Renal cortical epithelial cell (primary cell): Measurements from ENCODE around the gene CFAP210. TPM values are rescaled to one million over a fixed set of nuclear protein-coding genes. Genes with fewer than 3 reads are reported as not detected.

ENCODE experiments used
- DNase-seq: peaks from one replicate; pipeline ENCODE4 v3.0.0-alpha.2; 2011; ENCODE audit warnings: low read depth
- total RNA-seq: library from RNA; depleted of rRNA; stranded (reverse); fragments of >200 nt; gene quantifications from 2 replicates; pipeline ENCODE4 v1.2.3, GENCODE V29; 2014

The CFAP210 gene
- total RNA-seq, 1 donor from 2014 or later: 0.25 TPM

DNA sequence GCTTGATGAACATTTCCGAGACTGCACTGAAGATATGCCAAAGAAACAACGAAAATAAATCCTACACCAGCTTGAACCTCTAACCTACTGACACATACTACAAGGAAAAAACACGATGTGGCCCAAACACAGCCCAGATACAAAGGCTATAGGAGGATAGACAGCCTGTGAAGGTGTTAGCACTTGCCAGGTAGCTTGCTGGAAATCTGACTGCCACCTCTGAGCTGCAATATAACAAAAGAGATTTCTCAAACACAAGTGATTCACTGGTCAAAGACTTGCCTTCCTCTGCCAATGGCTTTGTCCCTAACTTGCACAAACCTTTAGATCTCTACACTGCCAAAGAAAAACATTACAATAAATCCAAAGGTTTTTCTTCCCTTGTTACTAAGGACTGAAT, 21.1 kb downstream of the CFAP210 start:
- no peak for DNase-seq

DNA sequence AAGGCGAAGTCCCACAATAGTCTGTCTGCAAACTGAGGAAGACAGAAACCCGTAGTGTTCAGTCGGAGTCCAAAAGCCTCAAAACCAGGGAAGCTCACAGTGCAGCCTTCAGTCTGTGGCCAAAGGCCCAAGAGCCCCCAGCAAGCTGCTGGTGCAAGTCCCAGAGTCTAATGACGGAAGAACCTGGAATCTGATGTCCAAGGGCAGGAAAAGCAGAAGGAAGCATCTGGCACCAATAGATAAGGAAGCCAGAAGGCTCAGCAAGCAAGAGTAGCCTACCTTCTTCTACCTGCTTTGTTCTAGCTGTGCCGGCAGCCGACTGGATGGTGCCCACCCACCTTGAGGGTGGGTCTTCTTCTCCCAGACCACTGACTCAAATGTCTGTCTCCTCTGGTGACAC, 21.8 kb downstream of the CFAP210 start:
- DNase-seq: no peak

DNA sequence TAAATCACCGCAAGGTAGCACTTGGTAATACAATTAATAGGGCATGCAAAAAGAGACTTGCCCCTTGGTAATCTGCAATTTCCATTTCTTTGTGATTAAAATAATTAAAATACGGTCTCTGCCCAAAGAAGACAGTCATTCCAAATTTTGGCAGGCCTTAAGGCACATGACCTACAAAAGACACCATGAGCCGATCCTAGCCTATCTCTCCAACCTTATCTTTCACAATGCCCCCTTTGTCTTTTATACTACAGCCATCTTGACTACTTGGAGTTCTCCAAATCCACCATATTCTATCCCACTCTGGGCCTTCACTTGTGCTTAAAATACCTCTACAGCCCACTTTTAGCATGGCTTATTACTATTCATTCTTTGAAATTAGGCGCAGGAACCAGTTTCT, 23.3 kb downstream of the CFAP210 start:
- no peak for DNase-seq

DNA sequence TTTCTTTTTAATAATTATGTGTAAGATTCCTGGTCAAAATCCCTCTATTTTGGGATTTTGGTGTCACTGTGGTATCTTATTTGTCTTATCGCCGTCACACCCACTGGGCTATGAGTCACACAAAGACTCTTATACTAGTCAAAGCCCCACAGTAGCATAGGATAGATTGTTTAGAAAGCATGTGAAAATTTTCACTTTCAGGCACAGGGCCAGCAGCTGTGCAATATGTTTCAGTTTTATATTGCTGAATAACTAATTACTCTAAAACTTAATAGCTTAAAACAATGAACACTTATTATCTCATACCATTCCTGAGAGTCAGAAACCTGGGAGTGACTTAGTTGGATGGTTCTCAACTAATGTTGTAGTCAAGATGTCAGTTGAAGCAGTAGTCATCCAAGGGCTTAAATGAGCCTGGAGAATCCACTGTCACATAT, 24.0 kb downstream of the CFAP210 start:
- DNase-seq: no peak

DNA sequence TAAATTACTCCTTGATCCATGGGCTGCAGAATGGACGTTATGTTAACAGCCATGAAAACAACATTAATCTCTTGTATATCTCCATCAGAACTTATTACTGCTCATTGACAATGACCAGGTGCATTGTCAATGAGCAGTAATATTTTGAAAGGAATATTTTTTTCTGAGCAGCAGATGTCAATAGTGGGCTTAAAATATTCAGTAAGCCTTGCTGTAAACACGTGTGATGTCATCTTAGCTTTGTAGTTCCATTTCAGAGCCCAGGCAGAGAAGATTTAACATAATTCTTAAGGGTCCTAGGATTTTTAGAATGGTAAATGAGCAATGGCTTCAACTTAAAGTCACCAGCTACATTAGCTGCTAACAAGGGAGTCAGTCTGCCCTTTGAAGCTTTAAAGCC, 26.6 kb downstream of the CFAP210 start:
- DNase-seq: no peak

DNA sequence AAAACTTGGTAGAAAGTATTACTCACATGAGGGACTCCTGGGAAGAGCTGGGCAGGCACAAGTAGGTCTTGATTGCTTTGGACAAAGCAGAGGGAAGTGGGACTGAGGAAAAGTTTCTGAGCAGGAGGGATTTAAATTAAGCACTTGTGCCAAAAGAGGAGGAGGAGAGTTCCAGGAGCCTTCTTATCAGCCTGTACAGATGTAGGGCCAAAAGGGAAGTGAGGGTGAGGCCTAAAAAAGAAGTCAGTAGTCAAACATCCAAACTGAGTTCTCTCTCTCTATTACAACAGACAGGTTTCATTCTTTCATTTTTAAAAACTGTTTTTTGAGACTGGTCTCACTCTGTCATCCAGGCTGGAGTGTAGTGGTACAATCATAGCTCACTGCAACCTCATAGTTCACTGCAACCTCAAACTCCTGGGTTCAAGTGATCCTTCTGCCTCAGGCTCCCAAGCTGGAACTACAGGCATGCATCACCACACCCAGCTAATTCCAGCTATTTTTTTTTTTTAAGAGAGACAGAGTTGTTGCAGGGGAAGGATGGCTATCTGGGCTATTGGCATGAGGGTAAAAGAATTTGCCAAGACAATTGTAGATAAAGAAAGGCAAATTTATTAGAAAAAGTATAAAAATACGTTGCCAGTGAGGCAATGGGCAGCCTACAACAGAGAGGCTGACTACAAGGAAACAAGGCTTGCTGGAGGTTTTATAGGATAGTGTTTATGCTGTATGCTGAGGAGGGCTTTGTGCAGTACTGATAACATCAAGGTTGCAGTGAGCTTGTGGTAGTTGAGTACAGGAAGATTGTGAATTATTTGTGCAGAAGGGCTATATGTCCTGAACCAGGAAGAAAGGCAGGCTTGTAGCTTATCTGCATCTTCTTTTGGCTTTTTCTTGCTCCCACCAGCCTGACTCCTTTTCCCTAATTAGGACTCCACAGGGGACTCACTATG, 29.0 kb downstream of the CFAP210 start:
- no peak for DNase-seq

DNA sequence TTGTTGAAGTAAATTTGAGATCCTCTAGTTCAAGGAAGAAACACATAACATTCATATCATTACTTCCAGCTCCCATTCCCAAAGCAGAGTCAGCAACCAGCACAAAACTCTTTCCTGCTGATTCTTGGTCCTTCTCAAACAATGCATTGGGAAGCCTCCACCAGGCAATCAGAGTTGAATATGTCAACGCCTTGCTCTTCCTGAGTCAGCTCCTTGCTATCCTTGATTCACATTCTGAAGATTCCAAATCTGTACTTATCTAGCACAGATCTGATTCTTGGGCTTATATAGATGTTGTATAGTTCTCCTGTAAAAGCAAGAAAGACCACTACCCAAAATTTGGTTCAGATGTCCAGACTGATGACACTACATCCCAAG, 29.6 kb downstream of the CFAP210 start:
- DNase-seq: no peak

- DNase-seq: no peak
Observed at GRCh38 chr2:169663247-169663646, 31.0 kb downstream of the CFAP210 start.

- no peak for DNase-seq
Observed at GRCh38 chr2:169662744-169663143, 31.5 kb downstream of the CFAP210 start.

DNA sequence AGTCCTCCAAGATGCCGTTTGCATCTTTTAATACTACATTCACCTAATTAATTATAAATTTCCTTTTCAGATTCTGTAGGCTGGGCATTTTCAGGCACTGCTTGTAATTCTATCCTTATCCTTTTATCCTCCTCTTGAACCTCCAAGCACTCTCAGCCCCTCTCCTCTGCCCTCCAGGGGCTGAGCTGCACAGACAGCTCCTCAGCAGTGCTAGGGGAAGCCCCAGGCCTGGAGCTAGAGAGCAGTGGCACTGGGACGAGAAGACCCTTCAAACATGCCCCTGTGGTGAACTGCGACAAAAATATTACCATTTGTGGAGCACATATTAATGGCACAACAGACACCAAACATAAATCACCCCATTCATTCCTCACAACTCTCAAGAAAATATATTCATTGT, 32.9 kb downstream of the CFAP210 start:
- no peak for DNase-seq

DNA sequence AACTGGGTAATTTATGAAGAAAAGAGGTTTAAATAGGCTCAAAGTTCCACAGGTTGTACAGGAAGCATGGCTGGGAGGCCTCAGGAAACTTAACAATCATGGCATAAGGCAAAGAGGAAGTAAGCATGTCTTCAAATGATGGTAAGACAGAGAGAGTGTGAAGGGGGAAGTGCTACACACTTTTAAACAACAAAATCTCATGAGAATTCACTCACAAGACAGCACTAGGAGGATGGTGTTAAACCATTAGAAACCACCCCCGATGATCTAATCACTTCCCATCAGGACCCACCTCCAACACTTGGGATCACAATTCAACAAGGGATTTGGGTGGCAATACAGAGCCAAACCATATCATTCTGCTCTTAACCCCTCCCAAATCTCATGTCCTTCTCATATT, 34.9 kb downstream of the CFAP210 start:
- no peak for DNase-seq

- no peak for DNase-seq
Observed at GRCh38 chr2:169658877-169659276, 35.3 kb downstream of the CFAP210 start.

- DNase-seq: no peak
Observed at GRCh38 chr2:169656164-169656563, 38.0 kb downstream of the CFAP210 start.

DNA sequence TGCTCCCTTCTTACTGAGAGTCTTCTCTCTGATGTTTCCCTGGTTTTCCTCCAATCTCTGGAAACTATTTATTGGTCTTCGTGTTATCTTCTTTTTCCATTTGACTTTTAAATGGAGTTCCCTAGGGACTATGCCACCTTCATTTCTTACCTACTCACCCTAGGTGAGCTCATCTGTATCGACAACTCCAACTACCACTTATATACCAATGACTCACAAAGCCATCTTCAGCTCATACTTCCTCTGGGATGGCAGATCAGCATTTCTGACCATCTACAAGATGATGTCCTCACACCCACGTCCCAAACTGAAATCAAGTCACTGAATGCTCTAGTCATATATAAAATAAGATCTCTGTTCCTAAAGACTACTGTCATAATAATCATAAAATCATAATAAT, 40.6 kb downstream of the CFAP210 start:
- DNase-seq: no peak

DNA sequence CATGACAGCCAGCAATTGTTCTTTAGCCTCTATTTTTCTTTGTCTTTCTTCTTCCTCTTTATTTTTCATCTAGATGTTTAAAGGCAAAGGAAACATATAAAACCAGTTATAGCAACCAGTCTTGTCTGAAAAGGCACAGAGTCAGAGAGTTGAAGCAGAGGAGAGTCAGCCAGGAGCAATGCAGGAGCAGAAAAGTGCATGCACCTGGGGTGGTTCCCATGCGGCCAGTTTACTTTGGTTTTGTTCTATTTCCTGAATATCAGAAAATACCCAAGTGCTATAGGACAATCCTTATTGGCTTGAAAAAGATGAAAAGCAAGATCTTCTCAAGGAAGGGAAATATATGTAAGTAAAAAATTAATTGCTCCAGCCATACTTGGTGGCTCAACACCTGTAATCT, 44.9 kb downstream of the CFAP210 start:
- no peak for DNase-seq

DNA sequence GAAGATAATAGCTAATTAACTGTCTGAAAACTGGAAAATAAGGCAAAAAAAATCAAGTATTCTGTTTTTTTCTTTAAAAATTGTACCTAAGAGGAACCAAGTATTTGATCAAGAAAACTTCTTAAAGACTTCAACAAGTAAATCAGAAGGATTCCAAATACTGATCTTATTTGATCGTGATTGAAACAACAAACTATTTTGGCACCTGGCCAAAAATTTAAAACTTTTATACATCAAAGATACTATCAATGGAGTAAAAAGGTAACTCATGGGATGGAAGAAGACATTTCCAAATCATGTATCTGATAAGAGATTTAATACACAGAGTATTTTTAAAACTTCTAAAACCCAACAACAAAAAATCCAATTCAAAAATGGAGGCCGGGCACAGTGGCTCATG, 46.7 kb downstream of the CFAP210 start:
- DNase-seq: no peak

- DNase-seq: no peak
Observed at GRCh38 chr2:169644173-169644572, 50.0 kb downstream of the CFAP210 start.

GRCh38 chr2:169641464-169641863, 52.7 kb downstream of the CFAP210 start:
- DNase-seq: no peak

GRCh38 chr2:169640104-169640503, 54.1 kb downstream of the CFAP210 start:
- DNase-seq: no peak

- peak; percentile 61 for DNase-seq
Observed at GRCh38 chr2:169637620-169638019, 56.6 kb downstream of the CFAP210 start.

DNA sequence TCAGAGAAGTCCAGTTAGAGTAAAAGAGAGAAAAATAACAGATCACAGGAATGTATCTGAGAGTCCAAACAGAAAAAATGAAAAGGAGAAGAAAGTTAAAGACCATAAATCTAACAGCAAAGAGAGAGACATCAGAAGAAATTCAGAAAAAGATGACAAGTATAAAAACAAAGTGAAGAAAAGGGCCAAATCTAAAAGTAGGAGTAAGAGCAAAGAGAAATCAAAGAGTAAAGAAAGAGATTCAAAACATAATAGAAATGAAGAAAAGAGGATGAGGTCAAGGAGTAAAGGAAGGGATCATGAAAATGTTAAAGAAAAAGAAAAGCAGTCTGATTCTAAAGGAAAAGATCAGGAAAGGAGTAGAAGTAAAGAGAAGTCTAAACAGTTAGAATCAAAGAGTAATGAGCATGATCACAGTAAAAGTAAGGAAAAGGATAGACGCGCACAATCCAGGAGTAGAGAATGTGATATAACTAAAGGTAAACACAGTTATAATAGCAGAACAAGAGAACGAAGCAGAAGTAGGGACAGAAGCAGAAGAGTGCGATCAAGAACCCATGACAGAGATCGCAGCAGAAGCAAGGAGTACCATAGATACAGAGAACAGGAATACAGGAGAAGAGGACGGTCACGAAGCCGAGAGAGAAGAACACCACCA, 57.6 kb downstream of the CFAP210 start:
- DNase-seq: no peak

DNA sequence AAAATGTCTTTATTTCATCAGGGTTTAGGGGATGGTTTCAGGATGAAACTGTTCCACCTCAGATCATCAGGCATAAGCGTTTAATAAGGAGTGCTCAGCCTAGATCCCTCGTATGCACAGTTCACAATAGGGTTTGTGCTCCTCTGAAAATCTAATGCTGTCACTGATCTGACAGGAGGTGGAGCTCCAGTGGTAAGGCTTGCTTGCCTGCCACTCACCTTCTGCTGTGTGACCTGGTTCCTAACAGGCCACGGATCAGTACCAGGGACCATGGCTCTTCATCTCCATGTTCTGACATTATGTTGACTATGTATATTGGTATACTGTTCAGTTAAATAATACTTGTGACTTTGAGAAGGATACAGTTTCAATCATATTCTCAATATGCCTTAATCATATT, 68.4 kb downstream of the CFAP210 start:
- no peak for DNase-seq

DNA sequence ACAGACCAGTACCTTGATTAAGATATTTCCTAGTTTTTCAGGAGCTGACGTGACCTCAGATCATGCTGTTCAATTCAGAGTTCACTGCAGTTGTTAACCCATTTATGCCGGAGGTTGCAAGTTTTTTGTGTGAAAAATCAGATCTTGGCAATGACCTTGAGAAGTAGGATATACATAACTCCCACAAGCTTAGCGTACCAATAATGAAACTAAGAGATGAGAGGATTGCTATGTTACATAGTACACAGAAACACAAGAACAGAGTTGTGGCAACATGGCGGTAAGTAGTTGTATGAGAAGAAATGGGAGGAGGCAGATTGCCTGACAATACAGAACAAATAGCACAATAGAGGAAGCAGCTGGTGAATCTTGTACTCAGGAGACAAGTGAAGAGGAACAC, 71.0 kb downstream of the CFAP210 start:
- DNase-seq: no peak
